RKO (cell line): ENCODE data around the gene NOS1AP.
A peak's percentile ranks its signal among the peaks of the same experiment; 100 is the strongest.

Experiments used
- DNase-seq: peaks from one replicate; pipeline ENCODE4 v3.0.0-alpha.2; 2016; ENCODE audit warnings: low spot score

Gene NOS1AP

DNA sequence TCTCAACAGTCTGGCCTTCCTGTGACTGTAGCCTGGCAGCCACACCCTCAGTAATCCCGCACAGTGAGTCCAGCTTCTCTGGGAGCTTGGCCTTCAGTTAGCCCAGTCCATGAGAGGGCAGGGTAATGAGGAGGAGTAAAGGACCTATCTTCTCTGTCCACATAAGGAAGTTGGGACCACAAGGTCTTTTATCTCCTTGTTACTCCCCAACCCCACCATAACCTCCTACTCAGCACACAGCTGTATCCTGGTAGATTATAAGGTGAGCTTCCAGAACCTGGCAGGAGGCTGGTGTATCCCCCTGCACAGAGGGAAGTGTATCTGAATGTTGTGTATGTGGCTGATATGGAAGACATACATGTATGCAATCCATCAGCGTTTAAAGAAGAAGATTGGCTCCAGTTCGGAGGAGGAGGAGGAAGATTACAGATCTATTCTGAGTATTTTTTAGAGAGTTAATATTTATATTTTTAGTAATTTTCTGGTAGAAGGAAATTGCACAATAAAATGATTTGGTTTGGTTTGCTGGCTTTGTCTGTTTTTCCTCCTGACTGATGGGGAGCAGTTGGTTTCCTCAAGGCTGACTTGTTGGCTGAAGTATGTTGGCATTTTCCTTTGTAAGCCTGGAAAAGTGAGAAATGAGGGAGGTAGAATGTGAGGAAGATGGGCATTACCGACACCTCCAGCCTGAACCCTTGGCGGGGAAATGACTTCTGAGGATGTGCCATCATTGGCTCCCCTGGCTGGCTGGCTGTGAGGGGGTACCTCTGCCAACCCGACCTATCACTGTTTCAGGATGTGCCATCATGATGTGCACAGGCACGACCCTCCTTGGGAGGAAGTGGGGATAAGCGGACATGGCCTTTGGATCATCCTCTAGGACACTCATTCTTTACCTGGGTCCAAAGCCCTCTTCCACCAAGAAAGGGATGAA, 317.1 kb downstream of the NOS1AP start:
- DNase-seq: no peak

GRCh38 chr1:162387226-162388082, 318.0 kb downstream of the NOS1AP start:
- DNase-seq: no peak

GRCh38 chr1:162388083-162388594, 318.6 kb downstream of the NOS1AP start:
- no peak for DNase-seq

GRCh38 chr1:162388615-162389014, 319.1 kb downstream of the NOS1AP start:
- no peak for DNase-seq

DNA sequence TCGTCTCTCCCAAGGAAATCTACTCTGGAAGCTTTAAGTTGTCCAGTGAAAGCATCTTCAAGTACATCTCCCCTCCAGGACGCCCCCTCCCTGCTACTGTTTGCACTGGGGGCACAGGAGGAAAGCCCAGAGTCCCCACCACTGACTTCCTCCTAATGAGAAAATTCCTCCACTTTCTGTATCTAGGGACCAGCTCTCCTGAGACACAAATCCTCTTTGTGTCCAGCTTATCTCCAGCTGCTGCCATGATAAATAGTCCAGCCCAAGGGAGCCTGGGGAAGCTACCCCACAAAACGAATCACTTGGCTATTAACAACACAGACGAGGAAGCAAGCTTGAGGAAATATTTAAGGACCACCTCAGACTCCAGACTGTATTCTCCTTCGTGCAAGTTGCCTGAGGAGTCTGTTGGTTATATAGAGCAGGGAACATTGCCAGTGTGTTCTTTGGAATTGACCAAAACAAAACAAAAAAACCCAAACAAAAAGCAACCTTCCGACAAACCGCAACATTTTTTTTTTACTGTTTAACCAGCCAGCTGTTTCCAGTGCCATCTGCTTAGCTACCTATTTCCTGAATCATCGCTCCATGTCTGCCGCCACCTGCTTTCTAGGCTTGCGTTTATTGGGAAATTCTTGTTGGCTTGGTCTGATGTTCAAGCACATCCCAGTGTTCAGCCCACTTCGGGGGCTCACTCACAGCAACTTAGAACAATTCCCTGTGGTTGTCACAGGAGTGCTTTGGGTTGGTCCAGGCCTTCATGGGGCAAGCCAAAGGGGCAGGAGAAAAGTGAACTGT, 319.7 kb downstream of the NOS1AP start:
- DNase-seq: no peak

DNA sequence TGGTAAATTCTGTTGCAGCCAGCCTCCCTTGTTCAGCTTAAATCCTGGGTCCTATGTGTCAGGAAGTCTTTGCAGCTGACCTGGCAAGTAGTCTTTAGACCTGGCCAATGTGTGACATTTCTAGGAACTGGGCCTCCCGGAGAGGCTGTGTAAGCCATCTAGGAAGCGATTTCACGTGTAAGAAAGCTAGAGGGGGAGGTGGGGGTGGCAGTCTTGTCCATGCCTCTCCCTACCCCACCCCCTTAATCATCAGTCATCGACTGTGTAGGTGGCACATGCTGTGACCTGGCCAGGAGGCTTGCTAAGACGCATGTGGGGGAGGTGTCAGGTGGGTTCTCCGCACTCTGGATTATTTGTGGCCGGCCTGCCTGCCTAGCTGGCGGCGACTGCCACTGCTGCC, 320.5 kb downstream of the NOS1AP start:
- DNase-seq: no peak

GRCh38 chr1:162390396-162391185, 321.1 kb downstream of the NOS1AP start:
- DNase-seq: no peak

DNA sequence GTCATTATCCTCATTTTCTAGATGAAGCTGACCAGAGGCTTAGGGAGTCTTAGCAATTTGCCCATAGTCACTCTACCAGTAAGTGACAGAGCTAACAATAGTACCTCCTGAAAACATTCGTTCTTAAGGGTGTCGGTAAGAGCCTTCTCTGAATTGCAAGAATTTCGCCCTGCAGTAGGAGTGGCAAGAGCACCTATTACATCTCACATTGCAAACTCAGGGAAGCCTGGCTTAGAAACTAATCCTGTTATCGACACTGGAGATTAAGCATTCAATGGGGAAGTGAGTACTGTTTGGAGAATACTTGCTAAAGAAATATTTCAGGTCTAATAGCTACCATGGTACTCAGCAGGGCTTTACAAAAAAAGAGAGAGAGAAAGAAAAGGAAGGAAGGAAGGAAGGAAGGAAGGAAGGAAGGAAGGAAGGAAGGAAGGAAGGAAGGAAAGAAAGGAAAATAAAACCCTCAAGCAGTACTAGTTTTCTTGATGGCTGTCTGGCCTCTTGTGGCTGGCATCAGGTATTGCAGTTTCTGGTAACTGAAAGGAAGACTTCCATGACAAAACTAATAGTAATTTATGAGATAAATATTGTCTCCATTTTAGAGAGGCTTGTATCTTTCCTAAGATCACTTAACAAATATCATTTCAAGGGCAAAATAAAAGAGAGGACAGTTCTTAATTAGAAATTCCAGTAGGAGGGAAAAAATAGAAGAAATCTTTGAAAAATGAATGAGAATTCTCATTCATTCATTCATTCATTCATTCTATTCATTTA, 322.5 kb downstream of the NOS1AP start:
- peak; percentile 68 for DNase-seq

DNA sequence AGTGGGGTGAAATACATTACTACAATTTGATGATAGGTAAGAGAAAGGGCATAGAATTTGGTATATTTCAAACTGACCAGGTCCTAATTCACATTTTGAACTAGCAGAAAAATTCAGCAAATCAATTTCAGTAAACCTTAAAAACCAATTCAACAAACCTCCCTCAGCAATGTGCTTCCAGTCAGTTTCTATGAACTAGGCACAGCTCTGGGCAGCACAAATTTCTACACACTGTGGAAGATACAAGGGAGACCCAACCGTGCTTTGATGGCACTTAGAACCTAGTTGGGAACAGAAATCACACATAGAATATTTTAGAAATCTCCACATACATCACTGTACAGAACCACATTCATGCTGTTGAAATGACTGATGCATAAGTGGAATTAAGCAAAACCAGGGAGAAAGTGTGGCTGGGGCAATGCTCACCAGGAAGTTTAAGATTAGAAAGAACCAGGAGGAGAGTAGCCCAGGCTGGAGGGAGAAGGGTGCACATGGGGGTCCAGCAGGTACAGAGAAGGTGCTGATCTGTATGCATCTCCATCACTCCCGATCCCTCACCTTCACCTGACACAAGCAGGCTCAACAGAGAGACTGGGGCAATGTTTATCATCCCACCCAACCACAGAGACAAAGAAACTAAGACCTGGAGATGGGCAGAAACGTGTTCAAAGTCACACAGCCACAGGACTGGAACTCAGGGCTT, 326.9 kb downstream of the NOS1AP start:
- no peak for DNase-seq

DNA sequence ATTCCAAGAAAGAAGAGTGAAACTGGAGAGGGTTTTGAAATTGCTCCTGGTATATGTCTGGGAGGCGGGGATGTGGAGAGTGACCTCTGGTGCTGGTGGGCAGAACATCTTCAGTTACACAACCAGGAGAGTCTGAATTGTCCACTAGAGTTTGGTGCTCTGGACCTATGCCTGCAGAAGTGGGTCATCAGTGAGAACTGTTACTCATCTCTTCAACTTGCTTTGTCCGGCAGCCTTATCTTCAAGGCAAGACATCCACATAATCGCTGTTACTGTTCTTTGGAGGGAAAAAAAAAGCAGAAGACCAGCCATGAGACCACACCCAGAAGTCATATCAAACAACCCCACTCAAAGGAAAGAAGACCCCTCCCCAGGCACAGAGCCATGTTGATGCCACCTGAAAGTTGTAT, 327.6 kb downstream of the NOS1AP start:
- peak; percentile 11 for DNase-seq

GRCh38 chr1:162397943-162398560, 328.6 kb downstream of the NOS1AP start:
- DNase-seq: no peak

DNA sequence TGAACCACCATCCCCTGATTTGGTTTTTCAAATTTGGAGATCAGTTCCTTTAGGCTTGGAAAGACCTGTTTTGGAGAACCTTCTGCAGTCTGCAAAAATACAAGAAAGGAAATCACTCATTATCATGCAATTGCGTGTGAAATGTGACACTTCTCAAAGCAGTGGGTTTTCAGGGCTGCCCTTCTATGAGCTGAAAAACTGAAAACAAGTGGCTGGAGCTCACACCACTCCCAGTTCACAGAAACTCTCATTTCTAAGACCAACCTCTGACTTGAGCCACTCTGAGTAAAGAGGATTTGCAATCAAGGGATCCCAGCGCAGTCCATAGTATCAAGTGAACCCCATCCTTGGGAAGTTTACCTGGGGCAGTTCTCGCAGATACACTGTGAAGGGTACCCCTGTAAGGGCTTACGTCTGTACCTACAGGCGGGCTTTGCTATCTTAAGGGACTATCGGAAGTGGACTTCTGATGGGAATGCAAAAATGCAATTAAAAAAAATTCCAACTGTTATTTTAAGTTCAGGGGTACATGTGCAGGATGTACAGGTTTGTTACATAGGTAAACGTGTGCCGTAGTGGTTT, 329.6 kb downstream of the NOS1AP start:
- DNase-seq: no peak

DNA sequence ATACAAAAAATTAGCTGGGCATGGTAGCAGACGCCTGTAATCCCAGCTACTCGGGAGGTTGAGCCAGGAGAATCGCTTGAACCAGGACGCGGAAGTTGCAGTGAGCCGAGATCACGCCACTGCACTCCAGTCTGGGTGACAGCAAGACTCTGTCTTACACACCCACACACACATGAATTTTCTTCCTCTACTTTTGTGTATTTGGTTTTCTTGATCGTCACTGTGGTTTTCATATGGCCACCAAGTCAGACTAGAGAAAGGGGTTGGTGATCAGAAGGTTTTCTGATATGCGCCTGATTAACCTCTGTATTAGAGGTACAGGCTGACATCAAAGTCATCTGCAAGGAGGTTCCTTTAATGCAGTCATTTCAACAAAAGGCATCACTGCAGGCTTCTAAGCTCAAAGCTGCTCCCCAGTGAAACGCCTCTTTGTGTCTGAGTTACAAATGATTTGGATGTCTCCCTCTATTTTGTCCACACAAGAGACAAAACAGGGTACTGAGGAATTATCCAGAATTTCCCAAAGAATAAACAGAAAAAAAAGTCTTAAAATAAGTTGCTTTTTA, 331.4 kb downstream of the NOS1AP start:
- no peak for DNase-seq

DNA sequence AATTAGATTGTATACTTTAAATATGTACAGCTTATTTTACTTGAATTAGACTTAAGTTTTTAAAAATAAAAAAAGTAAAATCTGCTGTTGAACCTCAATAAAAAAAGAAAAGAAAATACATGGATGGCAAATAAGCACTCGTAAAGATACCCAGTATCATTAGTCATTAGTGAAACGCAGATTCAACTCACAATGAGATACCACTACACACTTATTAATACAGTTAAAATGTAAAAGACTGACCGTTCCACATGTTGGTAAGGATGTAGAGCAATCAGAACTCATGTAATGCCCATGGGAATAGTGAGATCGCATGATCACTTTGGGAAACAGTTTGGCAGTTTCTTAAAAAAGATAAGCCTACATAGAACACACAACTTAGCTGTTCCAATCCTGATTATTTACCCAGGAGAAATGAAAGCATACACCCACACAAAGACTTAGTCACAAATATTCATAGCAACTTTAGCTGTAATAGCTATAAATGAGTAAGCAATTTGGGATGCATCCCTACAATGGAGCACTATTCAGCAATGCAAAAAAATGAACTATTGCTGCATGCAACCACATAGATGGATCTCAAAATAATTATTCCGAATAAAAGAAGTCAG, 335.2 kb downstream of the NOS1AP start:
- DNase-seq: peak; percentile 12

GRCh38 chr1:162405800-162406199, 336.3 kb downstream of the NOS1AP start:
- DNase-seq: no peak

GRCh38 chr1:162406811-162407210, 337.3 kb downstream of the NOS1AP start:
- DNase-seq: no peak

DNA sequence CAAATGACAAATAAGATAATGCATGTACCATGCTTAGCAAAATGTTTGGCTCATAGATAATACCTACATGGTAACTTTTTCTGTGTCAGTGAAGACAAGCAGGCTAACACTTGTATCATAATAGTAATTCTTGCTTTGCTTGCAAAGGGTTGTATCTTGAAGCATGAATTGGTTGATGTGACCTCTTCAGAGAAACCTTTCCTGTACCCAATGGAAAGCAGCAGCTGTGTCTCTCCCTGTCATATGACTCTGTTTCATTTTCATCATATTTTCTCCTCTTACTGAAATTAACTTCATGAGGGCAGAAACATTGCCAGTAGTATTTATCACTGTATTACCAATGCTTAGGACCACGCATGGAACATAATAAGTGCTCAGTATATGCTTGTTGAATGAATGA, 338.0 kb downstream of the NOS1AP start:
- no peak for DNase-seq

- no peak for DNase-seq
Measured at GRCh38 chr1:162412002-162412401, 342.5 kb downstream of the NOS1AP start, which contains the start of gene SH2D1B. Gene SH2D1B (minus strand): TSS chr1:162412136. CDS start chr1:162412016, 120 bp downstream.
